Activated naive CD4-positive, alpha-beta T cell treated with anti-CD3 and anti-CD28 coated beads, Interleukin-2, amount 50 U/mL, for 72 hours (primary cell): ENCODE measurements around the gene PAQR5. TPM values are rescaled to one million over a fixed set of nuclear protein-coding genes. Genes with fewer than 3 reads are reported as not detected.
"Not testable (repeated sequence)": the region's sequence is repeated elsewhere in the genome, so short reads cannot be mapped to it uniquely, and the experiment has no call there.

Source experiments
- ATAC-seq, 2 donors: fragments of 150-1000 bp; cut with Tn5 transposase; 2 replicates each; pipeline ENCODE4 v1.10.0; 2021; ENCODE audit warnings: mild to moderate bottlenecking in 2 of 2, moderate library complexity in 2 of 2
- DNase-seq, 2 donors: peaks; one replicate each; pipeline ENCODE4 v3.0.0; 2021 to 2022; ENCODE audit warnings: low spot score in 2 of 2
- H3K27ac Mint-ChIP-seq, 2 donors: one replicate each; pipeline ENCODE4 v1.8.0; 2022; ENCODE audit warnings: mild to moderate bottlenecking in 2 of 2, mixed read lengths in 2 of 2
- H3K36me3 Mint-ChIP-seq, 2 donors: one replicate each; pipeline ENCODE4 v1.8.0; 2022; ENCODE audit warnings: mixed read lengths in 2 of 2
- H3K9me3 Mint-ChIP-seq, 2 donors: one replicate each; pipeline ENCODE4 v1.8.0; 2022; ENCODE audit warnings: mixed read lengths in 2 of 2
- total RNA-seq, 2 donors: library from RNA; stranded (reverse); gene quantifications; one replicate each; pipeline ENCODE4 v1.2.3, GENCODE V29; 2022

The PAQR5 gene
- total RNA-seq, 2 donors from 2014 or later, result 0.04 TPM; not detected in 1

DNA sequence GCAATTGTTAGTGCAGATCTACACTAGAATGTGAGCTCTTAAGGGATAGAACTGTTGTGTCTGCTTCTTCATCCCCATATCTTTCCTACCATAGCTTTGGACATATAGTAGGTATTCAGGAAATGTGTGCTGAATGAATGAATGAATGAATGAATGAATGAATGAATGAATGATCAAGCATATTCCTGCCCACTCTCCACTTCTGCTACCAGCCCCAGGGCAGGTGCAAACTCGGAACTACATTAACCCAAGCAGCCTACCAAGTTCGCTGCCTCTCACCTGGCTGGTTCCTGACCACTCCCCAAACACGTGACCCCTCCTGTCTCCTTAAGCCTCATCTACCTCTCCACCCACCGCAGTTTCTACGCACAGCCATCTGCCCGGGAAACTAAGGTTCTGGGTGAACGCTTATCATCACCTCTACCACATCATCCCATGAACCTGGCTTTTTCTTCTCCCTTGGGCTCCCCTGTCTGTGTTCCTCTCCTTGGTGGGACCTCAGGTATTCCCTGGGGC is 26.8 kb downstream of the PAQR5 start:
- H3K9me3 Mint-ChIP-seq, result no peaks in the 10 kb centered on the region
- DNase-seq, result no peak
- no peak for ATAC-seq
- no peak overlapping the region for H3K27ac Mint-ChIP-seq
- no peaks in the 10 kb centered on the region for H3K36me3 Mint-ChIP-seq

- ATAC-seq (no peak), DNase-seq (no peak)
- Mint-ChIP-seq H3K36me3 (no peaks in the 10 kb centered on the region), H3K9me3 (no peaks in the 10 kb centered on the region), H3K27ac (no peak overlapping the region)
Observed at GRCh38 chr15:69328080-69328479, 29.4 kb downstream of the PAQR5 start.

GRCh38 chr15:69328739-69329138 is 30.0 kb downstream of the PAQR5 start:
- H3K9me3 Mint-ChIP-seq, result no peaks in the 10 kb centered on the region
- no peak for ATAC-seq
- no peaks in the 10 kb centered on the region for H3K36me3 Mint-ChIP-seq
- no peak overlapping the region for H3K27ac Mint-ChIP-seq
- no peak for DNase-seq

GRCh38 chr15:69337138-69337537 is 38.4 kb downstream of the PAQR5 start:
- ATAC-seq, result no peak
- Mint-ChIP-seq H3K36me3 (no peaks in the 10 kb centered on the region), H3K9me3 (peaks cover 0 to 4% of the 10 kb centered on the region in 2 donors), H3K27ac (no peak overlapping the region)
- DNase-seq, result no peak

DNA sequence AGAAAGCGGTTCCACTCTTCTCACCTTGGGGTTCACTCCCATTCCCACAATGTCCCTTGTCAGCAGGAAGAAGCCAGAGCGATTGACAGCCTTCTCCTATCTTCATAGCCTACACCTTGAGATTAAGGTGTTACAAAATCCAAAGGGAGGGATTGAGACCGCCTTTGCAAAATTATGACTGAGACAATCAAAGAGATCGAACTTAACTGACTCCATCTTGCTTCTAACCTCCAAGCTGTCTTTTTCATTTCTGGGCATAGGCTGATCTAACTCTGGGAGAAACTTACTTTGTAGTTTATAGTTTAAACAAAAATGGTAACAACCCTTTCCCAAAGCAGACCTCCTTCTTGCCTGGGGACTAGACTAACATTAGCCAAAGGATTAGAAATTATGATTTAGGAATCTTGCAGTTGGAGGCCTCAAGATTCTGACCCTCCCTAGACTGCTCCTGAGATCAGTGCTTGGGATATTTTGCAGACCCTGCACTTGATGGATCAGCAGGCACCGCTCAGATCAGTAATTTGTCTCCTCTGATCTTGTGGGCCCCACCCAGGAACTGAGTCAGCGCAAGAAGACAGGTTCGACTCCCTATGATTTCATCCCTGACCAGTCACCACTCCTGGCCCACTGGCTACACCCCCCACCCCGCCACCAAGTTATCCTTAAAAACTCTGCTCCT is 40.0 kb downstream of the PAQR5 start:
- peaks cover 0 to 4% of the 10 kb centered on the region in 2 donors for H3K9me3 Mint-ChIP-seq
- no peak overlapping the region for H3K27ac Mint-ChIP-seq
- no peak for ATAC-seq
- H3K36me3 Mint-ChIP-seq, result no peaks in the 10 kb centered on the region
- no peak for DNase-seq

- not testable (repeated sequence) for H3K36me3 Mint-ChIP-seq, ATAC-seq, DNase-seq, H3K9me3 Mint-ChIP-seq, H3K27ac Mint-ChIP-seq
Observed at GRCh38 chr15:69339214-69339543, 40.5 kb downstream of the PAQR5 start.

GRCh38 chr15:69340243-69340900 is 41.7 kb downstream of the PAQR5 start:
- ATAC-seq (no peak), DNase-seq (no peak)
- Mint-ChIP-seq H3K36me3 (no peaks in the 10 kb centered on the region), H3K9me3 (no peaks in the 10 kb centered on the region), H3K27ac (no peak overlapping the region)

- no peaks in the 10 kb centered on the region for H3K36me3 Mint-ChIP-seq
- no peak for ATAC-seq
- H3K9me3 Mint-ChIP-seq, result no peaks in the 10 kb centered on the region
- H3K27ac Mint-ChIP-seq, result no peak overlapping the region
- DNase-seq, result no peak
Observed at GRCh38 chr15:69341356-69341755, 42.6 kb downstream of the PAQR5 start.

DNA sequence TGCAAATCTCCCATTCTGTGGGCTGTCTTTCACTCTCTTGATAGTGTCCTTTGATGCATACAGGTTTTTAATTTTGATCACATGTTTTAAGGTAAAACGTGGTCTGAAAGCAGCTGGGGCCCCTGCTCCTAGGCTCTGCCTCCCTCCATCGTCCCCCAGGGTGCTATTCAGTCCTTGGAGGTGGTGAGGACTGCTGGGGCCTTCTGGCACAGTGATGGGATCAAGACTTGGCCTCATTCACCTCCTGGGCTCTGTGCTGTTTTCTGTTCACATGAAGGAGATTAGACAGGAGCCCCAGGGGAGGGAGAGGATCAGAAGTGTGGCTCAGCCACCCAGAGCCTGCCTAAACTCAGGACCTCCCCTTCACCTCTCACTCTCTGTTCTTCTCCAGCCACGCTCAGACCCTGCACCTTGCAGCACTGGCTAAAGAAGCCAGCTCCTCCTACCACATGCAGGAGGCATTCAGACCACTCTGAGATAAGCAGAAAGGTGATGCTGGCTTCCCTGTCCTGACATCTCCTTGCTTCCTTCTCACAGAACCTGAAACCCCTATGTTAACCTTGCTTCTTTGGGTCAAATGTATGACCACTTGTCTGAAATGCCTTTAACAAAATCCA is 43.9 kb downstream of the PAQR5 start:
- Mint-ChIP-seq H3K36me3 (no peaks in the 10 kb centered on the region), H3K27ac (no peak overlapping the region), H3K9me3 (no peaks in the 10 kb centered on the region)
- no peak for DNase-seq
- ATAC-seq, result no peak

GRCh38 chr15:69343133-69343532 is 44.4 kb downstream of the PAQR5 start:
- DNase-seq (no peak), ATAC-seq (no peak)
- no peaks in the 10 kb centered on the region for H3K9me3 Mint-ChIP-seq
- H3K27ac Mint-ChIP-seq, result no peak overlapping the region
- no peaks in the 10 kb centered on the region for H3K36me3 Mint-ChIP-seq

- no peak overlapping the region for H3K27ac Mint-ChIP-seq
- ATAC-seq (no peak), DNase-seq (no peak)
- no peaks in the 10 kb centered on the region for H3K9me3 Mint-ChIP-seq
- no peaks in the 10 kb centered on the region for H3K36me3 Mint-ChIP-seq
Observed at GRCh38 chr15:69344238-69344637, 45.5 kb downstream of the PAQR5 start.

GRCh38 chr15:69346112-69346511 is 47.4 kb downstream of the PAQR5 start:
- no peak overlapping the region for H3K27ac Mint-ChIP-seq
- no peak for ATAC-seq
- DNase-seq, result no peak
- H3K36me3 Mint-ChIP-seq, result no peaks in the 10 kb centered on the region
- no peaks in the 10 kb centered on the region for H3K9me3 Mint-ChIP-seq

DNA sequence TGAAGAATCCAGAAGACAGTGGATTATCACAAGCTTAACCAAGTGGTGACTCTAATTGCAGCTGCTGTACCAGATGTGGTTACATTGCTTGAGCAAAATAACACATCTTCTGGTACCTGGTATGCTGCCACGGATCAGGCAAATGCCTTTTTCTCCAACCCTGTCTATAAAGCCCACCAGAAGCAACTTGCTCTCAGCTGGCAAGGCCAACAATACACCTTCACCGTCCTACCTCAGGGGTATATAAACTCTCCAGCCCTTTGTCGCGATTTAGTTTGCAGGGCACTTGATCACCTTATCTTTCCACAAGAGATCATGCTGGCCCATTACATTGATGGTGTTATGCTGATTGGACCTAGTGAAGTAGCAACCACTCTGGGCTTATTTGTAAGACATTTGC is 52.6 kb downstream of the PAQR5 start:
- no peak for DNase-seq

DNA sequence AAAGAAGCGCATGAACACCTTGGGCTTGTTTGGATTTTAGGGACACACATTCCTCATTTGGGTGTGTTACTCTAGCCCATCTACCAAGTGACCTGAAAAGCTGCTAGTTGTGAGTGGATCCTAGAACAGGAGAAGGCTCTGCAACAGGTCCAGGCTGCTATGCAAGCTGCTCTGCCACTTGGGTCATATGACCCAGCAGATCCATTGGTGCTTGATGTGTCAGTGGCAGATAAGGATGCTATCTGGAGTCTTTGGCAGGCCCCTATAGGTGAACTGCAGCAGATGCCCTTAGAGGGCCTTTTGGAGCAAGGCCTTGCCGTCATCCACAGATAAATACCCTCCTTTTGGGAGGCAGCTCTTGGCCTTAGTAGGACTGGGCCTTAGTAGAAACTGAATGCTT is 53.2 kb downstream of the PAQR5 start:
- Mint-ChIP-seq H3K9me3 (no peaks in the 10 kb centered on the region), H3K27ac (no peak overlapping the region), H3K36me3 (no peaks in the 10 kb centered on the region)
- ATAC-seq (no peak), DNase-seq (no peak)

More for the DNA sequence above, 52.6 kb downstream of the PAQR5 start:
- H3K9me3 Mint-ChIP-seq, result no peaks in the 10 kb centered on the region
- H3K27ac Mint-ChIP-seq, result no peak overlapping the region
- no peak for ATAC-seq
- H3K36me3 Mint-ChIP-seq, result no peaks in the 10 kb centered on the region

- peak overlapping the region in 1 of 2 donors; percentile 65 for H3K27ac Mint-ChIP-seq
- ATAC-seq (no peak), DNase-seq (no peak)
- H3K9me3 Mint-ChIP-seq, result no peaks in the 10 kb centered on the region
- no peaks in the 10 kb centered on the region for H3K36me3 Mint-ChIP-seq
Observed at GRCh38 chr15:69357773-69358771, 59.4 kb downstream of the PAQR5 start.

- ATAC-seq, result no peak
- H3K36me3 Mint-ChIP-seq, result no peaks in the 10 kb centered on the region
Observed at GRCh38 chr15:69358850-69359249, 60.1 kb downstream of the PAQR5 start.

GRCh38 chr15:69359722-69360121 is 61.0 kb downstream of the PAQR5 start:
- no peaks in the 10 kb centered on the region for H3K9me3 Mint-ChIP-seq
- DNase-seq (no peak), ATAC-seq (no peak)
- no peaks in the 10 kb centered on the region for H3K36me3 Mint-ChIP-seq
- H3K27ac Mint-ChIP-seq, result no peak overlapping the region

More at GRCh38 chr15:69358850-69359249, 60.1 kb downstream of the PAQR5 start:
- DNase-seq, result no peak
- Mint-ChIP-seq H3K9me3 (no peaks in the 10 kb centered on the region), H3K27ac (no peak overlapping the region)
